ENCODE data around the gene ZNF701. TPM values are rescaled to one million over a fixed set of nuclear protein-coding genes. Genes with fewer than 3 reads are reported as not detected.
"Not testable (repeated sequence)": the region's sequence is repeated elsewhere in the genome, so short reads cannot be mapped to it uniquely, and the experiment has no call there.

The ZNF701 gene
- total RNA-seq, 1 experiment from 2014 or later, result 14.7 TPM

DNA sequence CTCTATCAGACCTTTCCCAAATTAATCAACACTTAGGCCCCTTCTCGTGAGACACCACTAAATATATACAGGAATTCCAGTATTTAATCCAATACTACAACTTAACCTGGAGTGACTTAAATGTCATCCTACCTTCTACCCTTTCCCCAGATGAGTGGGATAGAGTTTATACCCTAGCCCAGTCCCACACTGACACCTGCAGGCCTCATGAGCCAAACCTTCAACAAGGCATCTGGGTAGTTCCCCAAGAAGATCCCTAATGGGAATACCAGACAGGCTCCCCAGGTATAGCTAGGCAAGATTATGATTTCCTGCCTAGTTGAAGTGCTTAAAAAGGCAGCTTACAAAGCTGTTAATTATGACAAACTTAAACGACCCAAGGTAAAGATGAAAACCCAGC lies 52.2 kb downstream of the ZNF701 start:
- ChIA-PET POLR2A (ENCODE audit: low non-redundant PET) (interaction anchor here (0.6 kb wide), 1 partner anchor 46 kb away, joined by 3 read pairs; no protein-coding TSS in a partner anchor), CTCF (no interaction called here)
- Histone ChIP-seq H3K4me3 (ENCODE audit: low read depth, low read length, poor library complexity, severe bottlenecking) (no peak overlapping the region), H3K36me3 (ENCODE audit: insufficient read depth, low read length, poor library complexity, severe bottlenecking) (peaks cover under 1% of the 10 kb centered on the region), H3K4me1 (ENCODE audit: insufficient read depth, low read length, poor library complexity, severe bottlenecking) (no peaks in the 10 kb centered on the region), H3K9me3 (ENCODE audit: low read depth, low read length, poor library complexity, severe bottlenecking) (no peaks in the 10 kb centered on the region), H3K27ac (ENCODE audit: low read depth, low read length, poor library complexity, severe bottlenecking) (no peak overlapping the region), H3K27me3 (replicated peaks; ENCODE audit: insufficient read depth, low read depth, low read length, poor library complexity) (no peaks in the 10 kb centered on the region)
- no peak for TF ChIP-seq EZH2 (IDR thresholded peaks at IDR 0.05; ENCODE audit: borderline replicate concordance, low read depth, low read length, poor library complexity, severe bottlenecking)
- TF ChIP-seq, protein P1, sequence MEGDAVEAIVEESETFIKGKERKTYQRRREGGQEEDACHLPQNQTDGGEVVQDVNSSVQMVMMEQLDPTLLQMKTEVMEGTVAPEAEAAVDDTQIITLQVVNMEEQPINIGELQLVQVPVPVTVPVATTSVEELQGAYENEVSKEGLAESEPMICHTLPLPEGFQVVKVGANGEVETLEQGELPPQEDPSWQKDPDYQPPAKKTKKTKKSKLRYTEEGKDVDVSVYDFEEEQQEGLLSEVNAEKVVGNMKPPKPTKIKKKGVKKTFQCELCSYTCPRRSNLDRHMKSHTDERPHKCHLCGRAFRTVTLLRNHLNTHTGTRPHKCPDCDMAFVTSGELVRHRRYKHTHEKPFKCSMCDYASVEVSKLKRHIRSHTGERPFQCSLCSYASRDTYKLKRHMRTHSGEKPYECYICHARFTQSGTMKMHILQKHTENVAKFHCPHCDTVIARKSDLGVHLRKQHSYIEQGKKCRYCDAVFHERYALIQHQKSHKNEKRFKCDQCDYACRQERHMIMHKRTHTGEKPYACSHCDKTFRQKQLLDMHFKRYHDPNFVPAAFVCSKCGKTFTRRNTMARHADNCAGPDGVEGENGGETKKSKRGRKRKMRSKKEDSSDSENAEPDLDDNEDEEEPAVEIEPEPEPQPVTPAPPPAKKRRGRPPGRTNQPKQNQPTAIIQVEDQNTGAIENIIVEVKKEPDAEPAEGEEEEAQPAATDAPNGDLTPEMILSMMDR (conservative IDR thresholded peaks at IDR 0.05; ENCODE audit: low read depth, low read length), result no peak
- DNase-seq (ENCODE audit: low spot score), result no peak
- intact Hi-C loops (cut with micrococcal nuclease; ENCODE audit: unreplicated experiment), result no loop called here
- no TSS peak for BruUV-seq (replicated peaks)

DNA sequence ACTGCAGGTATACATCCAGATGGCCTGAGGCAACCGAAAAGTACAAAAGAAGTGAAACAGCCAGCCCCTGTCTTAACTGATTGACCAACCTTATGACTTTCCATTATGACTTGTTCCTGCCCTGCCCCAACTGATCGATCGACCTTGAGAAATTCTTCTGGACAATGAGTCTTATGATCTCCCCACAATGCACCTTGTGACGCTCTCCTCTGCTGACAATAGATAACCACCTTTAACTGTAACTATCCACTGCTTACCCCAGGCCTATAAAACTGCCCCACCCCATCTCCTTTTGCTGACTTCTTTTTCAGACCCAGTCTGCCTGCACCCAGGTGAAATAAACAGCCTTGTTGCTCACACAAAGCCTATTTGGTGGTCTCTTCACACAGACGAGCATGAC lies 56.8 kb downstream of the ZNF701 start:
- POLR2A ChIA-PET (ENCODE audit: low non-redundant PET), result no interaction called here
- Histone ChIP-seq H3K27ac (ENCODE audit: low read depth, low read length, poor library complexity, severe bottlenecking) (no peak overlapping the region), H3K9me3 (ENCODE audit: low read depth, low read length, poor library complexity, severe bottlenecking) (no peaks in the 10 kb centered on the region), H3K27me3 (replicated peaks; ENCODE audit: insufficient read depth, low read depth, low read length, poor library complexity) (no peaks in the 10 kb centered on the region), H3K4me1 (ENCODE audit: insufficient read depth, low read length, poor library complexity, severe bottlenecking) (no peaks in the 10 kb centered on the region), H3K4me3 (ENCODE audit: low read depth, low read length, poor library complexity, severe bottlenecking) (no peak overlapping the region), H3K36me3 (ENCODE audit: insufficient read depth, low read length, poor library complexity, severe bottlenecking) (no peaks in the 10 kb centered on the region)
- no peak for DNase-seq (ENCODE audit: low spot score)
- intact Hi-C loops (cut with micrococcal nuclease; ENCODE audit: unreplicated experiment), result no loop called here
- CTCF ChIA-PET, result no interaction called here
- BruUV-seq (replicated peaks), result no TSS peak
- TF ChIP-seq, protein P1 (conservative IDR thresholded peaks at IDR 0.05; ENCODE audit: low read depth, low read length), result no peak
- no peak for TF ChIP-seq EZH2 (IDR thresholded peaks at IDR 0.05; ENCODE audit: borderline replicate concordance, low read depth, low read length, poor library complexity, severe bottlenecking)

DNA sequence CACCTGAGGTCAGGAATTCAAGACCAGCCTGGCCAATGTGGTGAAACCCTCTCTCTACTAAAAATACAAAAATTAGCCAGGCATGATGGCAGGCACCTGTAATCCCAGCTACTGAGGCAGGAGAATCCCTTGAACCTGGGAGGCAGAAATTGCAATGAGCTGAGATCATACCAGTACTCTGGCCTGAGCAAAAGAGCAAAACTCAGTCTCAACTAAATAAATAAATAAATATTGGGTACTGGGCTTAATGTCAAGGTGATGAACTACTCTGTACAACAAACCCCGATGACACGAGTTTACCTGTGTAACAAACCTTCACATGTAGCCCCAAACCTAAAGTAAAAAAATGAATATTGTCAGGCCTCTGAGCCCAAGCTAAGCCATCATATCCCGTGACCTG lies 57.4 kb downstream of the ZNF701 start:
- BruUV-seq (replicated peaks); H3K9me3 ChIP-seq (ENCODE audit: low read depth, low read length, poor library complexity, severe bottlenecking); H3K4me1 ChIP-seq (ENCODE audit: insufficient read depth, low read length, poor library complexity, severe bottlenecking); intact Hi-C loops (cut with micrococcal nuclease; ENCODE audit: unreplicated experiment); DNase-seq (ENCODE audit: low spot score); POLR2A ChIA-PET (ENCODE audit: low non-redundant PET); H3K27me3 ChIP-seq (replicated peaks; ENCODE audit: insufficient read depth, low read depth, low read length, poor library complexity); CTCF ChIA-PET; H3K36me3 ChIP-seq (ENCODE audit: insufficient read depth, low read length, poor library complexity, severe bottlenecking); H3K27ac ChIP-seq (ENCODE audit: low read depth, low read length, poor library complexity, severe bottlenecking); H3K4me3 ChIP-seq (ENCODE audit: low read depth, low read length, poor library complexity, severe bottlenecking): not testable (repeated sequence)

DNA sequence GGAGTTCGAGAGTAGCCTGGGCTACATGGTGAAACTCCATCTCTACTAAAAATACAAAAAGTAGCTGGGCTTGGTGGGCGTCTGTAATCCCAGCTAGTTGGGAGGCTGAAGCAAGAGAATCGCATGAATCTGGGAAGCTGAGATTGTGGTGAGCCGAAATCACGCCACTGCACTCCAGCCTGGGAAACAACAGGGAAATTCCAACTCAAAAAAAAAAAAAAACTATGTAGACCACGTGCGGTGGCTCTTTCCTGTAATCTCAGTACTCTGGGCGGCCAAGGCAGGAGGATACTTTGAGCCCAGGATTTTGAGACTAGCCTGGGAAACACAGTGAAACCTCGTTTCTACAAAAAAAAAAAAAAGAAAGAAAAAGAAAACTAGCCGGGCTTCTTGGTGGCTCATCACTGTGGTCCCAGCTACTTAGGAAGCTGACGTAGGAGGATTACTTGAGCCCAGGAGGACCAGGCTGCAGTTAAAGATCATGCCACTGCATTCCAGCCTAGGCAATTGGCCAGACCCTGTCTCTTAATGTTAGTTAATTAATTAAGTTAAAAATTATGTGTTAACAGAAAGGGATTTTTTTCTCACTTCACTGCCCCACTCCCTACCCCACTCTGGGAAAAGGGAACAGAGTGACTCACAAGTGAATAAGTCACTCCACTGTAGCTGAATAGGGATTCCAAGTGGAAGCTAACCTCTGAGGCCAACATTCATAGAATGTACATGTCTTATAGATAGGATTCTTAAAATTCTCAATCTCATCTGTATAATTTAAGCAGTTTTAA lies 65.9 kb downstream of the ZNF701 start:
- intact Hi-C loops (cut with micrococcal nuclease; ENCODE audit: unreplicated experiment), result no loop called here

More for the DNA sequence above, 65.9 kb downstream of the ZNF701 start:
- DNase-seq (ENCODE audit: low spot score), result no peak
- TF ChIP-seq, protein P1 (conservative IDR thresholded peaks at IDR 0.05; ENCODE audit: low read depth, low read length), result no peak
- TF ChIP-seq EZH2 (IDR thresholded peaks at IDR 0.05; ENCODE audit: borderline replicate concordance, low read depth, low read length, poor library complexity, severe bottlenecking), result no peak
- Histone ChIP-seq H3K36me3 (ENCODE audit: insufficient read depth, low read length, poor library complexity, severe bottlenecking) (no peaks in the 10 kb centered on the region), H3K27ac (ENCODE audit: low read depth, low read length, poor library complexity, severe bottlenecking) (no peak overlapping the region), H3K4me3 (ENCODE audit: low read depth, low read length, poor library complexity, severe bottlenecking) (no peak overlapping the region), H3K9me3 (ENCODE audit: low read depth, low read length, poor library complexity, severe bottlenecking) (no peaks in the 10 kb centered on the region), H3K4me1 (ENCODE audit: insufficient read depth, low read length, poor library complexity, severe bottlenecking) (no peaks in the 10 kb centered on the region), H3K27me3 (replicated peaks; ENCODE audit: insufficient read depth, low read depth, low read length, poor library complexity) (no peaks in the 10 kb centered on the region)
- CTCF ChIA-PET, result no interaction called here
- POLR2A ChIA-PET (ENCODE audit: low non-redundant PET), result no interaction called here
- BruUV-seq (replicated peaks), result no TSS peak

All from A673 (cell line).